Stimulated activated CD8-positive, alpha-beta memory T cell treated with anti-CD3 and anti-CD28 coated beads, Interleukin-4, amount 100 ng/mL, for 1 hour (primary cell): ENCODE data around the gene NRAP.

ENCODE experiments used
- DNase-seq, 2 donors: peaks; one replicate each; pipeline ENCODE4 v3.0.0-alpha.2; 2020; ENCODE audit warnings: low read depth in 2 of 2, low spot score in 1 of 2

NRAP gene, protein sequence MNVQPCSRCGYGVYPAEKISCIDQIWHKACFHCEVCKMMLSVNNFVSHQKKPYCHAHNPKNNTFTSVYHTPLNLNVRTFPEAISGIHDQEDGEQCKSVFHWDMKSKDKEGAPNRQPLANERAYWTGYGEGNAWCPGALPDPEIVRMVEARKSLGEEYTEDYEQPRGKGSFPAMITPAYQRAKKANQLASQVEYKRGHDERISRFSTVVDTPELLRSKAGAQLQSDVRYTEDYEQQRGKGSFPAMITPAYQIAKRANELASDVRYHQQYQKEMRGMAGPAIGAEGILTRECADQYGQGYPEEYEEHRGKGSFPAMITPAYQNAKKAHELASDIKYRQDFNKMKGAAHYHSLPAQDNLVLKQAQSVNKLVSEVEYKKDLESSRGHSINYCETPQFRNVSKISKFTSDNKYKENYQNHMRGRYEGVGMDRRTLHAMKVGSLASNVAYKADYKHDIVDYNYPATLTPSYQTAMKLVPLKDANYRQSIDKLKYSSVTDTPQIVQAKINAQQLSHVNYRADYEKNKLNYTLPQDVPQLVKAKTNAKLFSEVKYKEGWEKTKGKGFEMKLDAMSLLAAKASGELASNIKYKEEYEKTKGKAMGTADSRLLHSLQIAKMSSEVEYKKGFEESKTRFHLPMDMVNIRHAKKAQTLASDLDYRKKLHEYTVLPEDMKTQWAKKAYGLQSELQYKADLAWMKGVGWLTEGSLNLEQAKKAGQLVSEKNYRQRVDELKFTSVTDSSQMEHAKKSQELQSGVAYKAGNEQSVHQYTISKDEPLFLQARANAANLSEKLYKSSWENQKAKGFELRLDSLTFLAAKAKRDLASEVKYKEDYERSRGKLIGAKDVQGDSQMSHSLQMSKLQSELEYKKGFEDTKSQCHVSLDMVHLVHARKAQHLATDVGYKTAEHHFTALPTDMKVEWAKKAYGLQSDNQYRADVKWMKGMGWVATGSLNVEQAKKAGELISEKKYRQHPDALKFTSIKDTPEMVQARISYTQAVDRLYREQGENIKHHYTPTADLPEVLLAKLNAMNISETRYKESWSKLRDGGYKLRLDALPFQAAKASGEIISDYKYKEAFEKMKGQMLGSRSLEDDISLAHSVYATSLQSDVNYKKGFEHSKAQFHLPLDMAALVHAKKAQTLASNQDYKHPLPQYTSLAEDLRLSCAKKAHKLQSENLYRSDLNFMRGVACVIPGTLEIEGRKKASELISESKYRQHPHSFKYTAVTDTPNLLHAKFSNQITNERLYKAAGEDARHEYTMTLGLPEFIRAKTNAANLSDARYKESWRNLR (N-terminal part only)

DNA sequence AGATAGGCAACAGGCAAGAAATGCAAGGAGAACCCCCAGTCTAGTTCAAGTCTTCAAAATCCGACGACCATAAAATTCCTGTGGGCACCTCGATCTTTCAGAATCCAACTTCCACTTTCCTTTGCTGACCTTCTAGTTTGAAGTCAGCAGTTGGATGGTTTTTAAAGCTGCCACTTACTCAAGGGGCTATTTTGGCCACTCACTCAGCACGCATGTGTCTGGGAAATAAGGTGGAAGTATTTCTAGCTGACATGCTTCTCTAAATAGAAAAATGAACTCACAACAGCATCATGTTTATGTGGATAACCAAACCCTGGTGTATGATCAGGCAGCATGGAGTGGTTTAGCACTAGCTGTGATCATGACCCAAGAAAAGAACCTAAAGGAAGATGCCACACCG, at the start of gene NRAP:
Gene NRAP, minus strand, starts transcription at position 134 of the 400 bp plus-strand sequence. CDS start 159 bp downstream, outside the sequence.
- no peak for DNase-seq

DNA sequence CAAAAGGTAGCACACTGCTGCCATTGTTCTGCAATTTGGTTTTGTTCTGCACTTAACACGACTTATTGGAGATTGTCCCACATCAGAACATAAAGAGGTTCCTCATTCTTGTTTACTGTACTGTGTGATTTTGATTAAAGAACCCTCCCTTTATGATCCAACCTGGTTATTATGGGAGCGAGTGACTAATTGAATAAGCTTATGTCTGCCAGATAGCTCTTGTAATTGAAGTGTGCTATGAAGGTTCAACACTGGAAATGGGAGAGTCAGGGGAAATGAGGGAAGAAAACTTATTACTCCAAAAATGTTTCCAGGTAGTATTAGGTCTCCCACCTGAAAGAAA, 49.8 kb upstream of the NRAP start:
- no peak for DNase-seq

DNA sequence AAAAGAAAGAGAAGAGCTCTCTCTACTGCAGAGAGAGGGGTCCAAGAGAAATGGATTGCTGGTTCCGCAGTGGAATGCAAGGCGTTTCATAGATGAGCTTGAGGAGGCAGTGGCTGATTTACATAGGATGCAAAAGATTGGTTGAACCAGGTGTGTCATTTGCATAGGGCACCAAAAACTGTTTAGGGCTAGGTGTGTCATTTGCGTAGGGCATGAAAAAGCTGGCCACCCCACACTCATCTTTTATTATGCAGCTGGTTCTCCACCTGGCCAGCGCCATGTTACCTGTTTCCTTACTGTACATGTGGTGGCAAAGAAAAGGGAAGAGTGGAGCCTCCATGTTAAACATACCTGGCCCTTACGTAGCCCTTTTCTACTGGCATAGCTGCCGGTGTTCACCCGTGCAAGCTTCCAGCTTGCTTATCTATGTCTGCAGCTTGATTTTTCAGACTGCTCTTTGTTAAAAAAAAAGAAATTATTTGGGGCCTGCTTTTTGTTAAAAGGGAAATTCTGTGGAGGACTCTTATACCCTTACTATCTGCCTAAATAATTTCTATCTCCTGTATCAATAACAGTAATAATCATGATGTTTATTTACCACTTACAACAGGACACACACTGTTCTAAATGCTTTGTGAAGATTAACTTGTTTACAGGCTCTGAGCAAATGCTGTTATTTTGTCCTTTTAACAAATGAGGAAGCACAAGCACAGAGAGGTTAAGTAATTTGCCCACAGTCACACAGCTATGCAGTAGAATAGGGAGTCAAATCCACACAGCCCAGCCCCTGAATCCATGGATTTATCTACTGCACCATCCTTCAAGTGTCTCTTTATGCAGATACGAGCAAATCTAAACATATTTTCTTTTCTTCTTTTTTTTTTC, 49.2 kb upstream of the NRAP start:
- no peak for DNase-seq

DNA sequence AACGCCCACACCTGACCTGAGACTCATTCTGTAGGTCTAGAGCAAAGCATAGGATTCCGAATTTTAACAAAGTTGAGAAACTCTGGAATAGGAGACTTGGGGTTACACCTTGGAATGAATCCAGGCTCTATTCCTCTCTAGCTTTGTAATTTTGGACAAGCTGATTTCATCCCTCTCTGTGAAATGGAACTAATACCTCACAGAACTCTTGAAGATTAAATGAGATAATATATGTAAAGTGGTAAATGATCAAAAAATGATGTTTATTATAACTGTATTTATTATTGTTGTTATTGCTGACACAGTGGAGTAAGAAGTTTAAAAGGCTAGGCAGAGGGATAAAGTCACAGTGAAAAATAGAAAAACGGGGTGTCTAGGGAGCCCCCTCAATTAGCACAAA, 48.2 kb upstream of the NRAP start:
- no peak for DNase-seq

DNA sequence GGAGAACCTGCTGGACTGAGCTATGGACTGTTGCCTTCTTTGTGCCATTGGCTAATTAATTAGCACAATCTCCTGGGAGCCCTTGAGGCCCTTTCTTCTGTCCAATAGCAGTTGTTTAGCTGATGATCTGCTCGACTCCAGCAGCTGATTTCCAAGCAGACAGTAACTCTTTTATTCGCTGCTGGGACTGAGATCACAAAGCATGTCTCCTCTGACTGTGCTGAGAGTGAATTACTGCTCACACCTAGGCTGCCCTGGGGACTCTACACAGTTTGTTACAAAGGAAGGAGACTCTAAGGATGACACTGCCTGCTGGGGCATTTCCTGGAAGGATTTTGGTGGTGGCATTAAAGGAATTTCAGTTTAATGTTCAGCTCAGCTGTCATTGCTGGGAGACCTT, 47.3 kb upstream of the NRAP start:
- DNase-seq, result no peak

DNA sequence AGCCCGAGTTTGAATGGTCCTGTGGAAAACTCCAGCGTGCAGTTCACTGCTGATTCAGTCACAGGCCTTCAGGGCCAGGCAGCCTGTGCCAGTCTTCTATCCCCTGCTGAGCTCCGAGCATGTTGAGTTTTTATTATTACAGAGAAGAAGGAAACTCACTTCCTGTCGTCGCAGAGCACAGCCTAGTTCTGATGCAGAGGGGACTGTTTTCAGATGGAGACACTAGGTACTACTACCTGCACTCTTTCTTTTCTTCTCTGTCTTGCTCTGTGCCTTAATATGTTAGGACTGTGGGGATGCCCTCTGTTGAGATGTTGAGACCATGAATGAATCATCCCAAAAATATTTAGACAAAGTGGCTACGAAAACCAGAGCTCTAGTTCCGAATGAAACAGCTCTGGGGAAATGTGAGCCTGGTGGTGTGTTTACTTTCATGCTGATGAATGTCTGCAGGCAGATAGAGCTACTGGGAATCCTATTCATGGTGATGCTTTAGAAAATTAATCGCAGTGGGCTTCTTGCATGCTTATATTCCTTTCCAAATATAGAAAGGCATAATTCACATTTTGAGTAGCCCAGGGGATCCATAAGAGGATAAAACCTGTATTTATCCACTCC, 45.5 kb upstream of the NRAP start:
- no peak for DNase-seq

DNA sequence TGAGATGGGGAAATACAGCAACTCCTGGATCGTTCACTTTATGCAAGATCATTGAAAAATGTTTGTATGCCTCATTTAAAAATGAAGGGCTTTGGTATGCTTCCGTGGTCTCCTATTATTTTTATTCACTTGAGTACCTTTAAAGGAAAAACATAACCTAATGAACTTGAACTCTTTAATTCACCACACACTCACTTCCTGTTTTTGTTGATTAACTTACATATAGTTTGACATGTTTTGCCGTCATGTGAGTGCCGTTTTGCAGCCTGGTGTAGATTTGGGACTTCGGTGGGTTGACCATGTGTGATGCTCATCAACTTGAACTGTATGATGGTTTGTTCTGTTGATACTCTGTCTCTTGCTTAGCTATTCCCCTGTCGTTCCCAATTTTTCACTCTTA, 44.8 kb upstream of the NRAP start:
- no peak for DNase-seq

DNA sequence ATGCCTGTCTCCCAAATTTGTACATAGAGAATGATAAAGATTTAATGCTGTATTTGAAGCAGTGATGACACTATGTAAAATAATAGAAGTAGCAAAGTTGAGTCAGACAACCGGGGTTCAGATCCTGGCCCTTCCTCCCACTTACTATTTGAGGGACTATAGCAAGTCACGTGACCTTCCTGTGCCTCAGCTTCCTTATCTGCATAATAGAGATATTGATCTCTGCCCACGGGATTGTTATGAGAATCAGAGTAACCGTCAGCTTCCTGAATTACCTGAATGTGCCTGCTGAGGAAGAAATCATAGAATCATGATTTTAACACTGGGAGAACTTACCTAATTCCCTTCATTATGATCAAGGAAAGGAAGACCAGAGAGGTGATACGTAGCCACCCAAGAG, 42.8 kb upstream of the NRAP start:
- DNase-seq, result no peak

DNA sequence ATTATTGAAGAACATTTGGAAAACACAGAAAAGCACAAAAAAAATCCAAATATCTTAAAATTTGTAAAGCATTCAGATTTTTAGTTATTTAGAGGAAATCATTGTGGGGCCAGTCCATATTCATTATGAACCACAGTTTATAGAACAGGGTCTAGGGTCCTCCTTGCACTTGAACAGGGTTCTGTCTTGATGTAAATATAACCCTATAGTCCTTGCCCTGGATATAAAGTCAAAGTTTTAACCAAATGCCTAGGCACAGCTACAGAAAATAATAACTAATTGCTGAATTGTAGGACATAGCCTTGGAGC, 41.5 kb upstream of the NRAP start:
- DNase-seq, result no peak

DNA sequence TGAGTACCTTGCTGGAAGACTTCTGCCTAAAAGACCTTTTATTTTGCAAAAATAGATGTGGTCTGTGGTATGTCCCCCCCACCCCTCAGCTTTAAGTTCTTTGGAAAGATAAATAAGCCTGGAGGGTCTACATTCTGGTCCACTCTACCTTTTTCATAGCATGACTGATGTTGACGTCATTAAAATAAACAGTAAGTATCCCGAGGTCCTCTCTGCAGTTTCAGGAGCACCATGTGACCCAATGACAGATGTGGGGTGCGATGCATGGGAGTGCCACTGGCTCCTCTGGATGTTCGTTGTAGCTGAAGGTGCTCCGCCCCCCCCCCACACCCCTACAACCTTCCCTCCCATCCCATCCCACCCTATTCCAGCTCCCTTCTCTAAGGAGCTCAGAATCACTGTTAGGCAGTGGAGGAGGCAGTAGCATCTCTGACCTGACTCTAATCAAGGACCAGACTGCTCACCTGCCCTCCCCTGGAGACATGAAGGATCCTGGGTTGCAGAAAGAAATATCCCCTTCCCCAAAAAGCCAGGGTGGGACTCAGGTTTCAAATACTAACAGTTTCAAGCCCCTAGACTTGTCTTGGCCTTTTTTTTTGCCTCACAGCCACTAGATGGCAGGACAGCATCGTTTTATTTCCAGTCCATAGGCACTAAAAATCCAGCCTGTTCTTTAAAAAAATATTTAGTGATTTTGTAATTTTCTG, 40.9 kb upstream of the NRAP start:
- no peak for DNase-seq

DNA sequence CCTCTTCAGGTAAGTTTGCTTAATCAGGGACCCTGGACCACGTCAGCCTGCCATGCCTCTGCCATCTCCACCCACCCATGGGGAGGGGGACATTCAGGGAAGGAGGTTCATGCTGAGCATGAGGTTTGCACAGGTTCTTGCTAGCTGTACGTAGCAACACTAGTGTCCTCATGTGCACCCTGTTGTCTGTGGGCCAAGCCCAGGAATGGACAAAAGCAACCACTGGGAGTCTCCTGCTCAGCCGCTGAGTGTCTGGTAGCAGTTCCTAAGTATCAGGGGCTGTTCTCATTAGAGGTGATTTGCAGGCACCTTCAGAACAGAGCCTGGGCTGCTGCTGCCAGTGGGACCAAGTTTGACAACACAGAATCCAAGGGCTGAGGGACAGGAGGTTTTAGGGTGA, 33.8 kb upstream of the NRAP start:
- DNase-seq, result no peak

DNA sequence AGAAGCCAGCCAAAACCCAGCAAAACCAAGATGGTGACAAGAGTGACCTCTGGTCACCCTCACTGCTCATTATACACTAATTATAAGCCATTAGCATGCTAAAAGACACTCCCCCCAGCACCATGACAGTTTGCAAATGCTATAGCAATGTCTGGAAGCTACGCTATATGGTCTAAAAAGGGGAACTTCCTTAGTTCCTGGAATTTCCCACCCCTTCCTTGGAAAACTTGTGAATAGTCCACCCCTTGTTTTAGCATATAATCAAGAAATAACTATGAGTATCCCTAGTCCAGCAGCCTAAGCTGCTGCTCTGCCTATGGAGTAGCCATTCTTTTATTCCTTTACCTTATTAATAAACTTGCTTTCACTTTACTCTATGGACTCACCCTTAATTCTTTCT, 31.9 kb upstream of the NRAP start:
- no peak for DNase-seq

DNA sequence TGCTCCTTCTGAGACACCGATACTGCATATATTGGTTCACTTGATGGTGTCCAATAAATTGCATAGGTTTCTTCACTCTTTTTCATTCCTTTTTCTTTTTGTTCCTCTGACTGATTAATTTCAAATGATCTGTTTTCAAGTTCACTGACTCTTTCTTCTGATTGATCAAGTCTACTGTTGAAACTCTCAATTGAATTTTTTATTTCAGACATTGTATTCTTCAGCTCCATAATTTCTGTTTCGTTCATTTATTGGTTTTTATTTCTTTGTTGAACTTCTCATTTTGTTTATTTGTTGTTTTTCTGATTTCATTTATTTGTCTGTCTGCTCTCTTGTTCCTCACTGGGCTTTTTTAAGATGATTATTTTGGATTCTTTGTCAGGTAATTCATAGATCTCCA, 29.5 kb upstream of the NRAP start:
- no peak for DNase-seq

DNA sequence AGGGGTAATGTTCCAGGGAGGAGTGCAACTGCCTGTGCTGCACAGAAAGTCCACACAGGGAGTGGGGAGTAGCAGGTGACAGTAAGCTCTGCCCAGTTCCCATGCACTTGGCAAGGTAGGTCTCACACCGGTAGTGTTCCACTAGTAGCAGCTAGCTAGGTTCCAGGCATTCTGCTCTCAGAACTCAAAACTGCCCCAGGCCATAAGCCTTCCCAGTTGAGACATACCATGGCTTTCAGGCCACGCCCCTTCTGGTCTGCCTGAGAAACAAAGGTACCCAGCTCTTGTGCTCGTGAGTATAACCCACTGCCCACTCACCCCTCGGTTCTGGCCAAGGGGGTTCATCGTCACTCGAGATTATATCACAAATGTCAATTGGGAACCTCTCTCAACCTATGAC, 28.4 kb upstream of the NRAP start:
- DNase-seq, result no peak

DNA sequence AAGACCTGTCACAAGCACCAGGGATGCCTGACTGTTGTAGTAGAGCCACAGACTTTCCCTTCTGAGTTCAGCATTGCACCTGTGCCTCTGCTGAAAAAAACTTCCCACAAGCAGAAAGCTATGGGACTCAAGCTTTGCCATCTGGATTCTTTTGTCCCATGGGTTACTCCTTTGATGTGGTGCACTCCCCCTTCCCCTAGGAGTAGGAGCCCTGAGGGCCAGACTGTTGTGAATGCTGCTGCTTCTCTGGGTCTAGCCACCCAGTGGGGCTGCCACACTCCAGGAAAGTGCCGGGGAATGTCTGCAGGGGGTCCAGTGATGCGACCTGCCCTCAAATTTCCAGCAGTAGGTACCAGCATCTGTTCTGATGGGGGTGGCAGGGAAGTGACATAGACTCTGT, 27.5 kb upstream of the NRAP start:
- DNase-seq, result no peak

DNA sequence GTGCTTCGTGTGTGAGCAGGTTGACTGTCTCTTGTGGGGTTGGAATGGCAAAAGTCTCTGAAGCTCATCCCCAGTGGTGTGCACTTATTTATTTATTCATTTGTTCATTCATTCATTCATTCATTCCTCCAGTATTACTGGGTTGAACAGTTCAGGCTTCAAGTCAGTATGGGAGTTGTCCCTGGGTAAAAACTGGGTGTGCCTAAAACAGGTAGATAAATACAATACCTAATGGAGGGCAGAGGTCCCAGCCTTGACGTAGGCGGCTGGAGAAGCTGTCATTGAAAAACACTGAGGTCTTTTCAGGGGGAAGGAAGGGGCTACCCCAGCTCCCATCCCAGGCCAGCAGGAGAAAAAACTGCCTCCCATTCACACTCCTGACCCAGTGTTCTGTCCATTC, 26.9 kb upstream of the NRAP start:
- DNase-seq, result no peak

DNA sequence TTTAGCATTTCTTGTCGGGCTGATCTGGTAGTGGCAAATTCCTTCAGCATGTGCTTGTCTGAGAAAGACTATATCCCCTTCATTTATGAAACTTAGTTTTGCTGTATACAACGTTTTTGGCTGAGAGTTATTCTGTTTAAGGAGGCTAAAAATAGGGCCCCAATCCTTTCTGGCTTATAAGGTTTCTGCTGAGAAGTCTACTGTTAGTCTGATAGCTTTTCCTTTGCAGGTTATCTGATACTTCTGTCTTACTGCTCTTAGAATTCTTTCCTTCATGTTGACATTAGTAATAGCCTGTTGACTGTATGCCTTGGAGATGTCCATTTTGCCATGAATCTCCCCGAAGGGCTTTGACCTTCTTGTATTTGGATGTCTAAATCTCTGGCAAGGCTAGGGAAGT, 25.7 kb upstream of the NRAP start:
- no peak for DNase-seq

DNA sequence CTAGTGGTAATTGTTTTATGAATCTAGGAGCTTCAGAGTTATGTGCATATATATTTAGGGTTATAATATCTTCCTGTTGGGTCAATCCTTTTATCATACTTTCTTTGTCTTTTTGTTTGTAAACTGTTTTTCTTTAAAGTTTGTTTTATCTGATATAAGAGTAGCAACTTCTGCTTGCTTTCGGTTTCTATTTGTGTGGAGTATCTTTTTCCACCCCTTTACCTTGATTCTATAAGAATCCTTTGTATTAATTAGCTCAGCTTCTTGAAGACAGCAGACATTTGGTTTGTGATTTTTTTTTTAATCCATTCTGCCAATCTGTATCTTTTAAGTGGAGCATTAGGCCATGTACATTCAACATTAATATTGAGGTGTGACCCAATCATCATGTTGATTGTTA, 25.2 kb upstream of the NRAP start:
- DNase-seq, result no peak

DNA sequence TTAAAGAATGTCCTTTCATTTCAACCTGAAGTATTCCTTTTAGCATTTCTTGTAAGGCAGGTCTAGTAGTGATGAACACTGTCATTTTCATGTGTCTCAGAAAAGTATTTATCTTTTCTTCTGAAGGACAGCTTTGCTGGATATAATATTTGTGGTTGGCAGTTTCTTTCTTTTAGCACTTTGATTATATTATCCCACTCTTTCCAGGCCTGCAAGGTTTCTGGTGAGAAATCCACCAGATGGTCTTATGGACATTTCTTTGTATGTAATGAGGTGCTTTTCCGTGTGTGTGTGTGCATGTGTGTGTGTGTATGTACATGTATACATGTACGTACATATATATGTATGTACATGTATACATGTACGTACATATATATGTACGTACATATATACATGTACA, 23.2 kb upstream of the NRAP start:
- DNase-seq, result no peak

DNA sequence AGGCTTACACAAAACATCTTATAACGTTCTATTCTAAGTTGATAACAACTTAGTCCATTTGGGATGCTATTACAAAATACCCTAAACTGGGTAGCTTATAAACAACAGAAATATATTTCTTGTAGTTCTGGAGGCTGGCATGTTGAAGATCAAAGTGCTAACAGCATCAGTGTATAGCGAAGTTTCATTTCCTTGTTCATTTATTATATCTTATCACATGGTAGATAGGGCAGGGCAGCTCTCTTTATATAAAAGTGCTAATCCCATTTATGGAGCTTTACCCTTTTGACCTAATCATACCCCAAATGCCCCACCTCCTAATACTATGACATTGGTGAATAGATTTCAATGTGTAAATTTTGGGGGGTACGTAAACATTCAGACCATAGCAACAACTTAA, 22.2 kb upstream of the NRAP start:
- DNase-seq, result no peak
